Gastroesophageal sphincter (tissue), 4 donors: ENCODE data around the gene CDH13. TPM values are rescaled to one million over a fixed set of nuclear protein-coding genes. Genes with fewer than 3 reads are reported as not detected.

ENCODE experiments used
- ATAC-seq: fragments of 150-250 bp; one replicate; pipeline ENCODE4 v1.9.1; 2016; ENCODE audit warnings: mild to moderate bottlenecking, moderate library complexity
- H3K27ac ChIP-seq, 4 donors: fragments of 200-600 bp; sonication (generic) in 3 of 4; 1 replicate in 3 of 4; 2 replicates in 1 of 4; pipeline ENCODE4 v1.5.1; 2016 to 2019
- H3K27me3 ChIP-seq: fragments of 200-600 bp; sonication (generic); one replicate; pipeline ENCODE4 v1.5.1; 2019
- H3K36me3 ChIP-seq, 2 donors: fragments of 200-600 bp; sonication (generic); one replicate each; pipeline ENCODE4 v1.5.1; 2019; ENCODE audit warnings: control low read depth in 1 of 2
- H3K4me1 ChIP-seq, 3 donors: fragments of 200-600 bp; sonication (generic); 1 replicate in 2 of 3; 2 replicates in 1 of 3; pipeline ENCODE4 v1.5.1; 2016 to 2019; ENCODE audit warnings: control low read depth in 2 of 3
- H3K4me3 ChIP-seq, 2 donors: fragments of 200-600 bp; sonication (generic); one replicate each; pipeline ENCODE4 v1.5.1; 2019; ENCODE audit warnings: mild to moderate bottlenecking in 1 of 2, moderate library complexity in 1 of 2
- H3K9me3 ChIP-seq, 3 donors: fragments of 200-600 bp; sonication (generic); one replicate each; pipeline ENCODE4 v1.5.1; 2017 to 2019; ENCODE audit warnings: control low read depth in 2 of 3
- CTCF ChIP-seq, 4 experiments: fragments of 200-600 bp in 2 of 4; fragments of 450-650 bp in 2 of 4; sonication (generic) in 1 of 4; IDR thresholded peaks; one replicate each; pipeline ENCODE4 v1.5.1; 2017 to 2019; ENCODE audit warnings: antibody characterized with exemption in 4 of 4, mild to moderate bottlenecking in 2 of 4, moderate library complexity in 2 of 4
- EP300 ChIP-seq: sonication (generic); formaldehyde crosslinking; IDR thresholded peaks from one replicate; pipeline ENCODE4 v1.6.1; 2017; ENCODE audit warnings: antibody characterized with exemption, mild to moderate bottlenecking
- POLR2A ChIP-seq, 2 donors: fragments of 450-650 bp; IDR thresholded peaks; one replicate each; pipeline ENCODE4 v1.6.1; 2017; ENCODE audit warnings: antibody characterized with exemption in 2 of 2, mild to moderate bottlenecking in 2 of 2, moderate library complexity in 1 of 2
- POLR2AphosphoS5 ChIP-seq: sonication (generic); formaldehyde crosslinking; IDR thresholded peaks from one replicate; pipeline ENCODE4 v1.6.1; 2017; ENCODE audit warnings: antibody characterized with exemption
- WGBS, 2 donors: methylation state at CpG; one replicate each; pipeline ENCODE4 v1.1.5; 2018; ENCODE audit warnings: low coverage in 1 of 2; 5-methylcytosine and 5-hydroxymethylcytosine counted together
- total RNA-seq, 4 donors: library from RNA; depleted of rRNA; stranded (reverse); fragments of >200 nt; gene quantifications; one replicate each; pipeline ENCODE4 v1.1.0, GENCODE V29; 2016

The CDH13 gene
- total RNA-seq, 4 donors from 2014 or later, result 4.2 to 22.3 (median 11.4) TPM

GRCh38 chr16:82609140-82609539 lies 17.6 kb upstream of the CDH13 start:
- Histone ChIP-seq H3K4me3 (no peak overlapping the region), H3K27me3 (peaks cover 4% of the 10 kb centered on the region), H3K4me1 (no peaks in the 10 kb centered on the region), H3K36me3 (no peaks in the 10 kb centered on the region), H3K9me3 (no peaks in the 10 kb centered on the region), H3K27ac (no peak overlapping the region)
- TF ChIP-seq CTCF (IDR thresholded peaks at IDR 0.05) (no peak), POLR2AphosphoS5 (no peak), EP300 (no peak), POLR2A (IDR thresholded peaks at IDR 0.05) (no peak)
- WGBS, 2 donors, result 39 to 58% methylated on average over 3 of the region's 3 CpGs
- no peak for ATAC-seq

- Histone ChIP-seq H3K9me3 (no peaks in the 10 kb centered on the region), H3K4me3 (no peak overlapping the region), H3K4me1 (no peaks in the 10 kb centered on the region), H3K36me3 (no peaks in the 10 kb centered on the region), H3K27me3 (no peaks in the 10 kb centered on the region), H3K27ac (no peak overlapping the region)
- no peak for TF ChIP-seq POLR2AphosphoS5
- no peak for TF ChIP-seq EP300
- no peak for TF ChIP-seq POLR2A (IDR thresholded peaks at IDR 0.05)
- TF ChIP-seq CTCF (IDR thresholded peaks at IDR 0.05), result no peak
- 57 to 82% methylated on average over 3 of the region's 3 CpGs for WGBS, 2 donors
- ATAC-seq, result no peak
Measured at GRCh38 chr16:82612263-82612662, 14.5 kb upstream of the CDH13 start.

GRCh38 chr16:82616356-82616755 lies 10.4 kb upstream of the CDH13 start:
- Histone ChIP-seq H3K36me3 (no peaks in the 10 kb centered on the region), H3K27ac (no peak overlapping the region), H3K4me3 (no peak overlapping the region), H3K4me1 (no peaks in the 10 kb centered on the region), H3K27me3 (no peaks in the 10 kb centered on the region), H3K9me3 (no peaks in the 10 kb centered on the region)
- no peak for TF ChIP-seq EP300
- no peak for TF ChIP-seq POLR2A (IDR thresholded peaks at IDR 0.05)
- no peak for TF ChIP-seq POLR2AphosphoS5
- no peak for TF ChIP-seq CTCF (IDR thresholded peaks at IDR 0.05)
- no peak for ATAC-seq
- WGBS, 2 donors, result 70 to 82% methylated on average over 3 to 4 of the region's 4 CpGs

- H3K27me3 ChIP-seq, result peaks cover 33% of the 10 kb centered on the region
- 13 to 14% methylated on average over 1 of the region's 1 CpG for WGBS, 2 donors
- H3K27ac ChIP-seq, result no peak overlapping the region
- TF ChIP-seq CTCF (IDR thresholded peaks at IDR 0.05) (no peak), EP300 (no peak), POLR2AphosphoS5 (no peak), POLR2A (IDR thresholded peaks at IDR 0.05) (no peak)
- no peak overlapping the region for H3K4me3 ChIP-seq
- no peaks in the 10 kb centered on the region for H3K9me3 ChIP-seq
- no peaks in the 10 kb centered on the region for H3K36me3 ChIP-seq
- H3K4me1 ChIP-seq, result peaks cover 0 to 2% (median 0%) of the 10 kb centered on the region in 3 donors
- ATAC-seq, result no peak
Measured at GRCh38 chr16:82621781-82622180, 5.0 kb upstream of the CDH13 start.

GRCh38 chr16:82623241-82623640 lies 3.5 kb upstream of the CDH13 start:
- no peak for ATAC-seq
- no peaks in the 10 kb centered on the region for H3K9me3 ChIP-seq
- TF ChIP-seq POLR2AphosphoS5 (no peak), POLR2A (IDR thresholded peaks at IDR 0.05) (no peak), CTCF (IDR thresholded peaks at IDR 0.05) (no peak), EP300 (no peak)
- peaks cover 48% of the 10 kb centered on the region for H3K27me3 ChIP-seq
- H3K27ac ChIP-seq, result no peak overlapping the region
- 52 to 93% methylated on average over 3 to 5 of the region's 7 CpGs for WGBS, 2 donors
- H3K36me3 ChIP-seq, result no peaks in the 10 kb centered on the region
- H3K4me1 ChIP-seq, result peaks cover 0 to 17% (median 6%) of the 10 kb centered on the region in 3 donors
- no peak overlapping the region for H3K4me3 ChIP-seq
